ENCODE data around the gene JUND.

DNA sequence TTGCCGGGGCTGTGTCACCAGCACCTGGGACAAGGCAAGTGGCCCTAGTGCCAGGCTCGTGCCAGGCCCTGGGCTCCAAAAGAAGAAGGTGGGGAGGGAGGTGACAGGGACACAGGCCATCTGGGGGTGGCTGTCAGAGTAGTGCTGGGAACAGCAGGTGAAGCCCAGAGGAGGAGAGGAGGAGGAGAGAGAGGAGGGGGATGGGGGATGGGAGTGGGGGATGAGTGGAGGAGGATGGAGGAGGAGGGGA lies 22.7 kb upstream of the JUND start:
- no peak for TF ChIP-seq POLR2A (IDR thresholded peaks at IDR 0.05)
- TF ChIP-seq, protein P1, sequence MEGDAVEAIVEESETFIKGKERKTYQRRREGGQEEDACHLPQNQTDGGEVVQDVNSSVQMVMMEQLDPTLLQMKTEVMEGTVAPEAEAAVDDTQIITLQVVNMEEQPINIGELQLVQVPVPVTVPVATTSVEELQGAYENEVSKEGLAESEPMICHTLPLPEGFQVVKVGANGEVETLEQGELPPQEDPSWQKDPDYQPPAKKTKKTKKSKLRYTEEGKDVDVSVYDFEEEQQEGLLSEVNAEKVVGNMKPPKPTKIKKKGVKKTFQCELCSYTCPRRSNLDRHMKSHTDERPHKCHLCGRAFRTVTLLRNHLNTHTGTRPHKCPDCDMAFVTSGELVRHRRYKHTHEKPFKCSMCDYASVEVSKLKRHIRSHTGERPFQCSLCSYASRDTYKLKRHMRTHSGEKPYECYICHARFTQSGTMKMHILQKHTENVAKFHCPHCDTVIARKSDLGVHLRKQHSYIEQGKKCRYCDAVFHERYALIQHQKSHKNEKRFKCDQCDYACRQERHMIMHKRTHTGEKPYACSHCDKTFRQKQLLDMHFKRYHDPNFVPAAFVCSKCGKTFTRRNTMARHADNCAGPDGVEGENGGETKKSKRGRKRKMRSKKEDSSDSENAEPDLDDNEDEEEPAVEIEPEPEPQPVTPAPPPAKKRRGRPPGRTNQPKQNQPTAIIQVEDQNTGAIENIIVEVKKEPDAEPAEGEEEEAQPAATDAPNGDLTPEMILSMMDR (IDR thresholded peaks at IDR 0.05) = no peak
